Activated naive CD8-positive, alpha-beta T cell treated with anti-CD3 and anti-CD28 coated beads, Interleukin-2, amount 10 ng/mL, durations not matched to agents 7 days and 5 days (primary cell): ENCODE results near the gene AKAP12. TPM values are rescaled to one million over a fixed set of nuclear protein-coding genes. Genes with fewer than 3 reads are reported as not detected.

Experiments used
- ATAC-seq: fragments of 150-1000 bp; cut with Tn5 transposase; one replicate; pipeline ENCODE4 v1.10.0; 2021; ENCODE audit warnings: low read depth, moderate library complexity
- POLR2A ChIA-PET: fragments of 350-600 bp; sonication (Branson Sonifier 250); formaldehyde crosslinking; loops from one replicate; lab custom pipeline; 2021; ENCODE audit warnings: antibody characterized with exemption; lab: Charles Lee
- DNase-seq: peaks from one replicate; pipeline ENCODE4 v3.0.0; 2021
- H3K27ac Mint-ChIP-seq: one replicate; pipeline ENCODE4 v1.8.0; 2022; ENCODE audit warnings: mild to moderate bottlenecking, mixed read lengths
- H3K27me3 Mint-ChIP-seq: one replicate; pipeline ENCODE4 v1.8.0; 2022; ENCODE audit warnings: mild to moderate bottlenecking, moderate library complexity, mixed read lengths
- H3K36me3 Mint-ChIP-seq: one replicate; pipeline ENCODE4 v1.8.0; 2021; ENCODE audit warnings: mild to moderate bottlenecking, mixed read lengths
- H3K4me1 Mint-ChIP-seq: one replicate; pipeline ENCODE4 v1.8.0; 2021; ENCODE audit warnings: mixed read lengths
- H3K4me3 Mint-ChIP-seq: one replicate; pipeline ENCODE4 v1.8.0; 2022; ENCODE audit warnings: mild to moderate bottlenecking, moderate library complexity, mixed read lengths
- H3K9me3 Mint-ChIP-seq: one replicate; pipeline ENCODE4 v1.8.0; 2021; ENCODE audit warnings: mixed read lengths
- total RNA-seq, 2 experiments: library from RNA; stranded (reverse); gene quantifications; one replicate each; pipeline ENCODE4 v1.2.3, GENCODE V29; 2021

The AKAP12 gene
- total RNA-seq, 2 experiments from 2014 or later: 0.06 to 0.11 TPM

GRCh38 chr6:151247490-151247889, 7.7 kb downstream of the AKAP12 start:
- DNase-seq: no peak
- no peaks in the 10 kb centered on the region for H3K9me3 Mint-ChIP-seq
- no peaks in the 10 kb centered on the region for H3K4me1 Mint-ChIP-seq
- no peak for ATAC-seq
- POLR2A ChIA-PET: no interaction called here
- peaks cover 35% of the 10 kb centered on the region for H3K27me3 Mint-ChIP-seq
- H3K4me3 Mint-ChIP-seq: no peak overlapping the region
- H3K27ac Mint-ChIP-seq: no peak overlapping the region
- no peaks in the 10 kb centered on the region for H3K36me3 Mint-ChIP-seq

DNA sequence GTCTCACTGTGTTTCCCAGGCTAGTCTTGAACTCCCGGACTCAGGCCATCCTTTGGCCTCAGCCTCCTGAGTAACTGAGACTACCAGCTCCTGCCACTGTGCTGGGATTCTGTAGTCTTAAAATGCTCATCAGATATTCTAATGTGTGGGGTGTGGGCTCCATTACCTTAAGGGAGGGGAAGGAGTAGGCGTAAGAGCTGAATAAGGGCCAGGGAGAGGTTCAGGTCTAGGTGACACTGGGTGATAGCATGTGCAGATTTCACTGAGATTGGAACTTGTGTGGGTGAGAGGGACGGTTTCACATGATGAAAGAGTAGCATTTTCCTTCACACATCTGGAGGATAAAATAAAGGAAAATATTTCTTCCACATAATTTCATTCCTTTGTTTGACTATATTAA, 8.5 kb downstream of the AKAP12 start:
- no peak for ATAC-seq
- peaks cover 28% of the 10 kb centered on the region for H3K27me3 Mint-ChIP-seq

GRCh38 chr6:151252634-151253033, 12.9 kb downstream of the AKAP12 start:
- Mint-ChIP-seq H3K4me3 (no peak overlapping the region), H3K27me3 (peaks cover 9% of the 10 kb centered on the region), H3K9me3 (no peaks in the 10 kb centered on the region), H3K36me3 (no peaks in the 10 kb centered on the region), H3K4me1 (no peaks in the 10 kb centered on the region), H3K27ac (no peak overlapping the region)
- POLR2A ChIA-PET: no interaction called here
- ATAC-seq: no peak
- DNase-seq: no peak

More for the DNA sequence above, 8.5 kb downstream of the AKAP12 start:
- DNase-seq: no peak
- Mint-ChIP-seq H3K9me3 (no peaks in the 10 kb centered on the region), H3K4me1 (no peaks in the 10 kb centered on the region), H3K27ac (no peak overlapping the region), H3K4me3 (no peak overlapping the region), H3K36me3 (no peaks in the 10 kb centered on the region)
- POLR2A ChIA-PET: no interaction called here

DNA sequence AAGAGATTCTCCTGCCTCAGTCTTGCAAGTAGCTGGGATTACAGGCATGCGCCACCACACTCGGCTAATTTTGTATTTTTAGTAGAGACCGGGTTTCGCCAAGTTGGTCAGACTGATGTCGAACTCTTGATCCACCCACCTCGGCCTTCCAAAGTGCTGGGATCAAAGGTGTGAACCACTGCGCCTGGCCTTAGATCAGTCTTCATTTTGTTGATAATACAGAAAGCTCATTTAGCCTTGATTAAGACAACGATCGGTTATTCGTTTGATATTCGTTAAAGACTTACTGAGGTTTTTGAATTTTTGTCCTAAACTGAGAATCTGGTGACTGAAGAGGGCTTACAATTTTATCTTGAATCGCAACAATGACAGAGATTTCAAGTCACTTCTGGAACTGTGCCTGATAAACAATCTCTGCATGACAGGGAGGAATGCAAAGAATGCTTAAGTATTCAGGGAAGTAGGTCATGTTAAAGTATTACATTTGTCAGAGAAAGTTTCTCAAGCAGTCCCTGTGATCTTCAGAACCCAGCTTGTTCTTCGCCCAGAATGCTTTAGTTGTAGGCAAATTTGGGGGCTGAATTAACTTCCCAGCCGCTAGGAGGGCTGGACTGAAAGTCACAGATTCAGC, 14.8 kb downstream of the AKAP12 start:
- Mint-ChIP-seq H3K36me3 (no peaks in the 10 kb centered on the region), H3K4me3 (no peak overlapping the region), H3K4me1 (no peaks in the 10 kb centered on the region), H3K27ac (no peak overlapping the region), H3K9me3 (no peaks in the 10 kb centered on the region), H3K27me3 (peaks cover 13% of the 10 kb centered on the region)
- DNase-seq: no peak
- no peak for ATAC-seq
- POLR2A ChIA-PET: no interaction called here

DNA sequence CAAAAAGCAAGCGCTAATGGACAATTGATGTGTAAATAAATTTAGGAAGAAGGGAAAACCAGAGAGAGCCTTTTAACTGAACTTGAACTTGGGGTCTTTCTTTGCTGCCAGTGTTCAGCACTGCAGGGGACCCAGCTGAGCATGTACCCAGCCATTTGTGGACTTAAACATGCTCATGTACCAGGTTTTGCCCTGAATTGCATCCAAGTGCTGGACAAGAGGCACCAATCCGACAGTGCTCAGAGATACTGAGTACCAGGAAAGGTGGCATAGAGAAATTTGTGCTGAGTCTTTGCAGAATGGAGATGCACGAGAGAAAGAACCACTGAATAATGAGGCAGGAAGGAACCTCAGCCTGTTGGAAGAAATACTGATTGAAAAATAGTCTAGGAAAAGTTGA, 16.0 kb downstream of the AKAP12 start:
- DNase-seq: no peak
- Mint-ChIP-seq H3K4me3 (no peak overlapping the region), H3K27ac (no peak overlapping the region), H3K9me3 (no peaks in the 10 kb centered on the region), H3K4me1 (no peaks in the 10 kb centered on the region), H3K27me3 (peaks cover 13% of the 10 kb centered on the region), H3K36me3 (no peaks in the 10 kb centered on the region)
- POLR2A ChIA-PET: no interaction called here
- ATAC-seq: no peak

GRCh38 chr6:151257985-151258445, 18.2 kb downstream of the AKAP12 start:
- Mint-ChIP-seq H3K27me3 (peaks cover 14% of the 10 kb centered on the region), H3K4me3 (no peak overlapping the region), H3K36me3 (no peaks in the 10 kb centered on the region), H3K4me1 (no peaks in the 10 kb centered on the region), H3K9me3 (no peaks in the 10 kb centered on the region), H3K27ac (no peak overlapping the region)
- POLR2A ChIA-PET: no interaction called here
- no peak for ATAC-seq
- DNase-seq: no peak

GRCh38 chr6:151260205-151260604, 20.4 kb downstream of the AKAP12 start:
- no peaks in the 10 kb centered on the region for H3K4me1 Mint-ChIP-seq
- no peaks in the 10 kb centered on the region for H3K36me3 Mint-ChIP-seq
- H3K9me3 Mint-ChIP-seq: no peaks in the 10 kb centered on the region
- ATAC-seq (no peak), DNase-seq (no peak)
- POLR2A ChIA-PET: no interaction called here
- H3K4me3 Mint-ChIP-seq: no peak overlapping the region
- peaks cover 19% of the 10 kb centered on the region for H3K27me3 Mint-ChIP-seq
- H3K27ac Mint-ChIP-seq: no peak overlapping the region

GRCh38 chr6:151263035-151263434, 23.3 kb downstream of the AKAP12 start:
- H3K4me1 Mint-ChIP-seq: no peaks in the 10 kb centered on the region

GRCh38 chr6:151263967-151264366, 24.2 kb downstream of the AKAP12 start:
- Mint-ChIP-seq H3K4me1 (no peaks in the 10 kb centered on the region), H3K36me3 (no peaks in the 10 kb centered on the region), H3K27me3 (peaks cover 18% of the 10 kb centered on the region), H3K27ac (no peak overlapping the region), H3K4me3 (no peak overlapping the region), H3K9me3 (no peaks in the 10 kb centered on the region)
- no peak for DNase-seq
- POLR2A ChIA-PET: no interaction called here
- no peak for ATAC-seq

More at GRCh38 chr6:151263035-151263434, 23.3 kb downstream of the AKAP12 start:
- Mint-ChIP-seq H3K4me3 (no peak overlapping the region), H3K27ac (no peak overlapping the region), H3K36me3 (no peaks in the 10 kb centered on the region), H3K27me3 (peaks cover 21% of the 10 kb centered on the region), H3K9me3 (no peaks in the 10 kb centered on the region)
- ATAC-seq (no peak), DNase-seq (no peak)
- POLR2A ChIA-PET: no interaction called here

DNA sequence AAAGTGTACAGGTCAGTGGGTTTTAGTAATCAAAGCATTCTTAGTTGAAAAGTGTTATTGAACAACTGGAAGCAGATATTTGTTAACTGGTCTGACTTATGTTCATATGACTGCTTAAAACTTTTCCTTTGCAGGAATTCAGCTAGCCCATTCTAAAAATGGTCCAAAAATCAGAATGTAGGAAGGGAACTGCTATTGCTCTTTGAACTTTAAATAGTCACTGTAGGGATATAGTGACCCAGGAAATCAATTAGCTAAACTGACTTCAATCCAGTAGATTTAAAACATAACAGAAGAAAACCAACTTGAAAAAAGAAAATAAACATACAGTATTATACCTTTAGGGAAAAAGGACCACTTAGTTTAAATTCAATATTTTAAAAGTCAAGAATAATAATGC, 25.5 kb downstream of the AKAP12 start:
- Mint-ChIP-seq H3K4me1 (no peaks in the 10 kb centered on the region), H3K36me3 (no peaks in the 10 kb centered on the region), H3K4me3 (no peak overlapping the region), H3K9me3 (no peaks in the 10 kb centered on the region), H3K27ac (no peak overlapping the region), H3K27me3 (peaks cover 18% of the 10 kb centered on the region)
- DNase-seq (no peak), ATAC-seq (no peak)
- POLR2A ChIA-PET: no interaction called here

GRCh38 chr6:151269321-151269995, 29.7 kb downstream of the AKAP12 start:
- POLR2A ChIA-PET: no interaction called here
- Mint-ChIP-seq H3K27ac (no peak overlapping the region), H3K36me3 (no peaks in the 10 kb centered on the region), H3K9me3 (no peaks in the 10 kb centered on the region), H3K27me3 (peaks cover 19% of the 10 kb centered on the region), H3K4me1 (no peaks in the 10 kb centered on the region), H3K4me3 (no peak overlapping the region)
- no peak for DNase-seq
- no peak for ATAC-seq

- ATAC-seq (no peak), DNase-seq (no peak)
- POLR2A ChIA-PET: no interaction called here
- Mint-ChIP-seq H3K4me3 (no peak overlapping the region), H3K4me1 (no peaks in the 10 kb centered on the region), H3K27ac (no peak overlapping the region), H3K9me3 (no peaks in the 10 kb centered on the region), H3K36me3 (no peaks in the 10 kb centered on the region), H3K27me3 (peaks cover 37% of the 10 kb centered on the region)
Observed at GRCh38 chr6:151275121-151275520, 35.4 kb downstream of the AKAP12 start.

DNA sequence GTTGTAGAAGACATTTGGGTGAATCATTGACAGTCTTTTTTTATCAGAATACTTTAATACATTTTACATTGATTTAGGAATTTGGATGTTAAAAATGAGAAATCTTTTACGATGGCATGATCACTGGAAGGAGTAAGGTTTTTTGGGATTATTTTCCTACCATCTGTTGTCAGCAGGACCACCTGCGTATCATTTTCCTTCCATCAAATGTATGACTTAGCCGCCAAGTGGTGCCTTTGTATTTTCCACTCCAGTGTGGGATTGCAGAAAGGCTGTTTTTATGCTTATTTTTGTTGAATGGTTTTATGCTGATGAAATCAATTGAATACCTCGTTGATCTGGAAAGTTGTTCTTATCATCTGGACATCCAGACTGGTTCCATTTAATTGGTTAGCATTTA, 35.8 kb downstream of the AKAP12 start:
- Mint-ChIP-seq H3K36me3 (no peaks in the 10 kb centered on the region), H3K27me3 (peaks cover 39% of the 10 kb centered on the region), H3K4me3 (no peak overlapping the region), H3K27ac (no peak overlapping the region), H3K4me1 (no peaks in the 10 kb centered on the region), H3K9me3 (no peaks in the 10 kb centered on the region)
- POLR2A ChIA-PET: no interaction called here
- DNase-seq (no peak), ATAC-seq (no peak)

GRCh38 chr6:151276112-151276740, 36.5 kb downstream of the AKAP12 start:
- Mint-ChIP-seq H3K9me3 (no peaks in the 10 kb centered on the region), H3K4me1 (peaks cover 1% of the 10 kb centered on the region), H3K4me3 (no peak overlapping the region), H3K36me3 (no peaks in the 10 kb centered on the region), H3K27ac (no peak overlapping the region), H3K27me3 (peaks cover 39% of the 10 kb centered on the region)
- no peak for DNase-seq
- POLR2A ChIA-PET: no interaction called here
- ATAC-seq: no peak
